Endodermal cell (in vitro differentiated cells): ENCODE measurements around the gene DNAAF3. TPM values are rescaled to one million over a fixed set of nuclear protein-coding genes. Genes with fewer than 3 reads are reported as not detected.
"Not testable (repeated sequence)": the region's sequence is repeated elsewhere in the genome, so short reads cannot be mapped to it uniquely, and the experiment has no call there.

ENCODE experiments used
- DNase-seq: peaks from one replicate; pipeline ENCODE4 v3.0.0-alpha.2; 2017
- H3K27ac ChIP-seq: 2 replicates; pipeline ENCODE4 v1.5.1; 2013; ENCODE audit warnings: mild to moderate bottlenecking, low read depth, low read length, moderate library complexity
- H3K27me3 ChIP-seq: 2 replicates; pipeline ENCODE4 v1.6.1; 2013; ENCODE audit warnings: mild to moderate bottlenecking, low read length, moderate library complexity; ENCODE audit not compliant: insufficient read depth, control insufficient read depth, poor library complexity, severe bottlenecking
- H3K36me3 ChIP-seq: 2 replicates; pipeline ENCODE4 v1.7.0; 2013; ENCODE audit warnings: mild to moderate bottlenecking, low read length, moderate library complexity; ENCODE audit not compliant: control insufficient read depth, insufficient read depth
- H3K4me1 ChIP-seq: one replicate; pipeline ENCODE4 v1.7.0; 2013; ENCODE audit warnings: low read length; ENCODE audit not compliant: control insufficient read depth, insufficient read depth
- H3K4me3 ChIP-seq: 2 replicates; pipeline ENCODE4 v1.5.1; 2013; ENCODE audit warnings: mild to moderate bottlenecking, low read length, moderate library complexity
- H3K9ac ChIP-seq: 2 replicates; pipeline ENCODE4 v1.6.1; 2013; ENCODE audit warnings: mild to moderate bottlenecking, low read length, moderate library complexity; ENCODE audit not compliant: poor library complexity, severe bottlenecking; ENCODE audit errors: extremely low read depth
- H3K9me3 ChIP-seq: 2 replicates; pipeline ENCODE4 v1.6.1; 2013; ENCODE audit warnings: mild to moderate bottlenecking, low read length, moderate library complexity; ENCODE audit not compliant: control insufficient read depth
- H3K27ac Mint-ChIP-seq: 2 replicates; pipeline ENCODE4 v1.8.0; 2020; ENCODE audit warnings: mixed read lengths
- H3K27me3 Mint-ChIP-seq: 2 replicates; pipeline ENCODE4 v1.8.0; 2021; ENCODE audit warnings: mild to moderate bottlenecking, mixed read lengths; ENCODE audit not compliant: insufficient read depth
- H3K36me3 Mint-ChIP-seq: 2 replicates; pipeline ENCODE4 v1.8.0; 2020; ENCODE audit warnings: low read depth, mixed read lengths
- H3K4me1 Mint-ChIP-seq: 2 replicates; pipeline ENCODE4 v1.8.0; 2020; ENCODE audit warnings: mixed read lengths
- H3K4me3 Mint-ChIP-seq: 2 replicates; pipeline ENCODE4 v1.8.0; 2020; ENCODE audit warnings: mild to moderate bottlenecking, moderate library complexity, mixed read lengths
- H3K9me3 Mint-ChIP-seq: 2 replicates; pipeline ENCODE4 v1.8.0; 2020; ENCODE audit warnings: mild to moderate bottlenecking, mixed read lengths
- WGBS, 2 experiments: methylation state at CpG; one replicate each; pipeline versions ENCODE4 v1.1.5 to v1.1.7; 2013; ENCODE audit warnings: missing lambda C conversion rate in 2 of 2, mixed read lengths in 1 of 2; ENCODE audit not compliant: insufficient coverage in 1 of 2, insufficient read length in 1 of 2; 5-methylcytosine and 5-hydroxymethylcytosine counted together
- total RNA-seq, 2 donors: library from RNA; stranded (reverse); fragmentation: NEBNext Ultra II Directional in 1 of 2; extraction: Animal tissue kit (Norgen Biotek cat#: 25700) in 1 of 2; gene quantifications; 2 replicates in 1 of 2; 3 replicates in 1 of 2; pipeline ENCODE4 v1.2.1, GENCODE V29; 2021
- TF ChIP-seq, protein P1 (sequence below): fragments of 200-600 bp; sonication (generic); conservative IDR thresholded peaks from 2 replicates; pipeline ENCODE4 v1.5.0; 2021; ENCODE audit warnings: antibody characterized with exemption, mild to moderate bottlenecking

The DNAAF3 gene
- total RNA-seq, 2 donors from 2014 or later, result 5.9 to 9.5 TPM

DNA sequence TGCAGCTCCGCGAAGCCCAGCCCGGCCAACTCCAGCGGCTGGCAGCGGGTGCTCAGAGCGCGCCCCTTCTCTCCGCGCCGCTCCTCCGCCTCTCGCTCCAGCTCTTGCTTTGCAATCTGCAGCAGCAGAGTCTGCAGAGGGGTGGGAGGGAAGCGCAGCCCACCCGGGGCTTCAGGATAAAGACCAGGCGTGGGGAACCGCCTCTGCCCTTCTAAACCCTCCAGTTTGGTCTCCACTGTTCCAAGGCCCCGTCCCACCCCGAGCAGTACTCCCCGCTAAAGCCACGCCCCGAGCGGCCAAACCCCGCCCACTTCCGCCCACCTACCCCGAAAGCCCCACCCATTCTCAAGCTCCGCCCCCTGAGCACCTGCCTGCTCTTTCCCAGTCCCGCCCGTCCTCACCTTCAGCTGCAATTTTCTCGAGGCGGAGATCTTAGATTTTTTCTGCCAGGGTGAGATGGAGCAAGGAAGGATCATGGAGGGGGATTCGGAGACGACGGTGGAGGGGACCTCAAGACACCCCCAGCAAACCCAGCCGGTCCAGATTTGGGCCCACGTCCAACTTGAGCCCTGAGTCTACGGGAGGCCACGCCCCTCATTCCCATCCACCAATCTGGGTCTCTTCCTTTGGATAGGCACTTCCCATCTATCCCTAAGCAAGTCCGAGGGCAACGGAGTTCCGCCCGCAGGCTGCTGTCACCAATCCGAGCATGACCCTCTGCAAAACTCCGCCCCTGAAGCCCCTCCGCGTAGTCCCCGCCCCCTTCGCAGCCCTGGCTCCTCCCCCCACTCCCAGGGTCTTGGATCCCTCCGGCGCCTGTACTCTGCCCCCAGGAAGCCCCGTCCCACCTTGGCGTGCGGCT is 10.0 kb downstream of the DNAAF3 start:
- H3K9ac ChIP-seq, result no peak overlapping the region

GRCh38 chr19:55155784-55156183 is 10.6 kb downstream of the DNAAF3 start:
- not testable (repeated sequence) for H3K9me3 Mint-ChIP-seq, H3K4me1 ChIP-seq, H3K36me3 ChIP-seq, H3K27ac ChIP-seq, H3K9ac ChIP-seq, H3K27me3 ChIP-seq, H3K9me3 ChIP-seq, H3K27ac Mint-ChIP-seq, H3K4me1 Mint-ChIP-seq, DNase-seq
- H3K4me3 Mint-ChIP-seq, result peak overlapping the region; percentile 57
- H3K4me3 ChIP-seq, result peak overlapping the region; percentile 70
- 48 to 59% methylated on average over 4 to 5 of the region's 5 CpGs for WGBS, 2 experiments
- H3K36me3 Mint-ChIP-seq, result peaks cover 11% of the 10 kb centered on the region
- peaks cover 64% of the 10 kb centered on the region for H3K27me3 Mint-ChIP-seq

More for the DNA sequence above, 10.0 kb downstream of the DNAAF3 start:
- no peak overlapping the region for H3K27ac Mint-ChIP-seq
- peaks cover 10% of the 10 kb centered on the region for H3K36me3 Mint-ChIP-seq
- H3K9me3 ChIP-seq, result peaks cover 8% of the 10 kb centered on the region
- H3K4me3 ChIP-seq, result peak overlapping the region; percentile 70
- no peaks in the 10 kb centered on the region for H3K36me3 ChIP-seq
- H3K4me1 Mint-ChIP-seq, result peaks cover 6% of the 10 kb centered on the region
- no peak overlapping the region for H3K27ac ChIP-seq
- WGBS, 2 experiments, result 28 to 44% methylated on average over 10 to 52 of the region's 52 CpGs
- H3K4me3 Mint-ChIP-seq, result peak overlapping the region; percentile 57
- H3K27me3 Mint-ChIP-seq, result peaks cover 66% of the 10 kb centered on the region
- H3K4me1 ChIP-seq, result no peaks in the 10 kb centered on the region
- TF ChIP-seq, protein P1, sequence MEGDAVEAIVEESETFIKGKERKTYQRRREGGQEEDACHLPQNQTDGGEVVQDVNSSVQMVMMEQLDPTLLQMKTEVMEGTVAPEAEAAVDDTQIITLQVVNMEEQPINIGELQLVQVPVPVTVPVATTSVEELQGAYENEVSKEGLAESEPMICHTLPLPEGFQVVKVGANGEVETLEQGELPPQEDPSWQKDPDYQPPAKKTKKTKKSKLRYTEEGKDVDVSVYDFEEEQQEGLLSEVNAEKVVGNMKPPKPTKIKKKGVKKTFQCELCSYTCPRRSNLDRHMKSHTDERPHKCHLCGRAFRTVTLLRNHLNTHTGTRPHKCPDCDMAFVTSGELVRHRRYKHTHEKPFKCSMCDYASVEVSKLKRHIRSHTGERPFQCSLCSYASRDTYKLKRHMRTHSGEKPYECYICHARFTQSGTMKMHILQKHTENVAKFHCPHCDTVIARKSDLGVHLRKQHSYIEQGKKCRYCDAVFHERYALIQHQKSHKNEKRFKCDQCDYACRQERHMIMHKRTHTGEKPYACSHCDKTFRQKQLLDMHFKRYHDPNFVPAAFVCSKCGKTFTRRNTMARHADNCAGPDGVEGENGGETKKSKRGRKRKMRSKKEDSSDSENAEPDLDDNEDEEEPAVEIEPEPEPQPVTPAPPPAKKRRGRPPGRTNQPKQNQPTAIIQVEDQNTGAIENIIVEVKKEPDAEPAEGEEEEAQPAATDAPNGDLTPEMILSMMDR, result no peak
- H3K27me3 ChIP-seq, result no peaks in the 10 kb centered on the region
- peaks cover 6% of the 10 kb centered on the region for H3K9me3 Mint-ChIP-seq
- peak; percentile 98 for DNase-seq

- H3K9me3 Mint-ChIP-seq, result peaks cover 4% of the 10 kb centered on the region
- WGBS, 2 experiments, result 91 to 95% methylated on average over 9 to 12 of the region's 12 CpGs
- Histone ChIP-seq H3K4me3 (no peak overlapping the region), H3K9me3 (peaks cover 8% of the 10 kb centered on the region), H3K36me3 (no peaks in the 10 kb centered on the region), H3K4me1 (no peaks in the 10 kb centered on the region), H3K9ac (no peak overlapping the region), H3K27me3 (no peaks in the 10 kb centered on the region), H3K27ac (no peak overlapping the region)
- TF ChIP-seq, protein P1, result no peak
- peaks cover 11% of the 10 kb centered on the region for H3K36me3 Mint-ChIP-seq
- H3K4me3 Mint-ChIP-seq, result no peak overlapping the region
- H3K4me1 Mint-ChIP-seq, result peaks cover 6% of the 10 kb centered on the region
- no peak for DNase-seq
- H3K27me3 Mint-ChIP-seq, result peaks cover 65% of the 10 kb centered on the region
- no peak overlapping the region for H3K27ac Mint-ChIP-seq
These were observed 12.7 kb downstream of the DNAAF3 start for GRCh38 chr19:55153652-55154264.
